ENCODE results near the gene GPHN. TPM values are rescaled to one million over a fixed set of nuclear protein-coding genes. Genes with fewer than 3 reads are reported as not detected.

GPHN gene
- total RNA-seq, 1 experiment from 2014 or later = 23.4 TPM

DNA sequence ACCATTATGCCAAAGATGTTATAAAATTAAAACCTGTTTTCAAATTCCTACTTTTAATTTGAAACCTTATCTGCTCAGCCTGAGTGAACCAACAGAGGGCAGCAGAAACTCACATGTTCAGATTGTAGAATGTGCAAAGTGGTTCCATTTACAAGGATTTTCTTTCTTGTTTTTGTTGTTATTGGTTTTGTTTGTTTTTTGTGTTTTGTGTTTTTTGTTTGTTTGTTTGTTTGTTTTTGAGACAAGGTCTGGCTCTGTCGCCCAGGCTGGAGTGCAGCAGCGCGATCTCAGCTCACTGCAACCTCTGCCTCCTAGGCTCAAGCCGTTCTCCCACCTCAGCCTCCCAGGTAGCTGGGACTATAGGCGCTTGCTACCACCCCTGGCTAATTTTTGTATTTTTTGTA, 658.5 kb downstream of the GPHN start:
- no TSS peak for BruUV-seq (replicated peaks)
- peak; percentile 52 for ATAC-seq
- H3K9ac ChIP-seq (ENCODE audit: low read length) = no peak overlapping the region
- DNase-seq = peak; percentile 77
- no peaks in the 10 kb centered on the region for H4K20me1 ChIP-seq (ENCODE audit: low read length)
- no peaks in the 10 kb centered on the region for H3K9me3 ChIP-seq (ENCODE audit: low read length)
- H3K79me2 ChIP-seq (ENCODE audit: low read length) = no peaks in the 10 kb centered on the region
- no peaks in the 10 kb centered on the region for H3K27me3 ChIP-seq (ENCODE audit: low read length)
- peaks cover 13% of the 10 kb centered on the region for H3K4me1 ChIP-seq (ENCODE audit: insufficient read depth, low read length)
- no peaks in the 10 kb centered on the region for H3K36me3 ChIP-seq (ENCODE audit: low read depth, low read length)
- H3K27ac ChIP-seq (ENCODE audit: low read length) = no peak overlapping the region
- ChIA-PET CTCF (interaction anchor here (0.7 to 4.1 kb wide), 4 partner anchors 55 to 249 kb away, joined by 3 to 21 read pairs (median 6); no protein-coding TSS in a partner anchor), POLR2A (ENCODE audit: unreplicated experiment) (no interaction called here)
- no peaks in the 10 kb centered on the region for H3K9me2 ChIP-seq (replicated peaks; ENCODE audit: low read length)
- no peak overlapping the region for H3K4me2 ChIP-seq (ENCODE audit: low read length)
- peak; percentile 96 for TF ChIP-seq CTCF (conservative IDR thresholded peaks at IDR 0.05; ENCODE audit: low read depth, low read length)
- no peak for TF ChIP-seq EZH2phosphoT487 (IDR thresholded peaks at IDR 0.05; ENCODE audit: borderline replicate concordance, low read length)
- H3F3A ChIP-seq (ENCODE audit: low read length, unreplicated experiment) = no peaks in the 10 kb centered on the region
- no peak overlapping the region for H2AFZ ChIP-seq (ENCODE audit: low read length)
- no peak overlapping the region for H3K4me3 ChIP-seq (ENCODE audit: low read length)
- intact Hi-C loops (cut with micrococcal nuclease) = loop anchor here (1.0 to 5.0 kb wide), 6 partner anchors 21 to 536 kb away; partner anchors contain the start of genes ATP6V1D and RDH12

GRCh38 chr14:67167420-67168109, 659.6 kb downstream of the GPHN start:
- ChIA-PET POLR2A (ENCODE audit: unreplicated experiment) (interaction anchor here (0.5 kb wide), 1 partner anchor 75 kb away, joined by 8 read pairs; no protein-coding TSS in a partner anchor), CTCF (interaction anchor here (0.5 to 4.1 kb wide), 5 partner anchors 75 to 137 kb away, joined by 3 to 21 read pairs (median 6); no protein-coding TSS in a partner anchor)
- Histone ChIP-seq H3K27ac (ENCODE audit: low read length) (no peak overlapping the region), H3K9me3 (ENCODE audit: low read length) (no peaks in the 10 kb centered on the region), H3K4me3 (ENCODE audit: low read length) (no peak overlapping the region), H3K9ac (ENCODE audit: low read length) (no peak overlapping the region), H3K9me2 (replicated peaks; ENCODE audit: low read length) (no peaks in the 10 kb centered on the region), H2AFZ (ENCODE audit: low read length) (peak overlapping the region; percentile 0; the same call in 1 of the 2 replicates), H3F3A (ENCODE audit: low read length, unreplicated experiment) (no peaks in the 10 kb centered on the region), H3K36me3 (ENCODE audit: low read depth, low read length) (no peaks in the 10 kb centered on the region), H3K27me3 (ENCODE audit: low read length) (no peaks in the 10 kb centered on the region), H4K20me1 (ENCODE audit: low read length) (no peaks in the 10 kb centered on the region), H3K79me2 (ENCODE audit: low read length) (no peaks in the 10 kb centered on the region), H3K4me2 (ENCODE audit: low read length) (peak overlapping the region; percentile 29), H3K4me1 (ENCODE audit: insufficient read depth, low read length) (peaks cover 13% of the 10 kb centered on the region)
- TSS peak; percentile 42 for BruUV-seq (replicated peaks)
- no peak for TF ChIP-seq EZH2phosphoT487 (IDR thresholded peaks at IDR 0.05; ENCODE audit: borderline replicate concordance, low read length)
- no peak for TF ChIP-seq CTCF (conservative IDR thresholded peaks at IDR 0.05; ENCODE audit: low read depth, low read length)
- intact Hi-C loops (cut with micrococcal nuclease) = loop anchor here (1.0 to 5.0 kb wide), 3 partner anchors 167 to 535 kb away; partner anchors contain the start of genes ATP6V1D and RDH12
- DNase-seq (peak; percentile 72), ATAC-seq (peak; percentile 87)

DNA sequence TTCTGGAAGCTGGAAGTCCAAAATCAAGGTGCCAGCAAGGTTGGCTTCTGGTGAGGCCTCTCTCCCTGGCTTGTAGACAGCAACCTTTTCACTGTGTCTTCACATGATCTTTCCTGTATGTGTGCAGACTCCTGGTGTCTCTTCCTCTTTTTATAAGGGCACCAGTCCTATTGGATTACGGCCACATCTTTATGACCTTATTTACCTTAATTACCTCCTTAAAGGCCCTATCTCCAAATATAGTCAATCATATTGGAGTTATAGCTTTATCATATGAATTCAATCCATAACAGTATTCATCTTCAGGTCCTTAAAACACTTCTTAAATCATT, 660.1 kb downstream of the GPHN start:
- ATAC-seq (no peak), DNase-seq (no peak)
- Histone ChIP-seq H3K4me3 (ENCODE audit: low read length) (no peak overlapping the region), H3K9me2 (replicated peaks; ENCODE audit: low read length) (no peaks in the 10 kb centered on the region), H3K4me1 (ENCODE audit: insufficient read depth, low read length) (peaks cover 13% of the 10 kb centered on the region), H3K27ac (ENCODE audit: low read length) (no peak overlapping the region), H2AFZ (ENCODE audit: low read length) (peak overlapping the region; percentile 0; the same call in 1 of the 2 replicates), H3K36me3 (ENCODE audit: low read depth, low read length) (peaks cover 2% of the 10 kb centered on the region; the same call in 1 of the 2 replicates), H4K20me1 (ENCODE audit: low read length) (no peaks in the 10 kb centered on the region), H3K79me2 (ENCODE audit: low read length) (no peaks in the 10 kb centered on the region), H3K9me3 (ENCODE audit: low read length) (peaks cover 2% of the 10 kb centered on the region; the same call in 1 of the 2 replicates), H3K27me3 (ENCODE audit: low read length) (no peaks in the 10 kb centered on the region), H3K4me2 (ENCODE audit: low read length) (peak overlapping the region; percentile 29), H3F3A (ENCODE audit: low read length, unreplicated experiment) (no peaks in the 10 kb centered on the region), H3K9ac (ENCODE audit: low read length) (no peak overlapping the region)
- ChIA-PET CTCF (interaction anchor here (0.5 to 4.1 kb wide), 3 partner anchors 115 to 118 kb away, joined by 5 to 21 read pairs (median 6); no protein-coding TSS in a partner anchor), POLR2A (ENCODE audit: unreplicated experiment) (no interaction called here)
- TSS peak; percentile 56 for BruUV-seq (replicated peaks)
- intact Hi-C loops (cut with micrococcal nuclease) = loop anchor here (5.0 kb wide), 1 partner anchor 534 kb away; the partner anchor contains the start of gene RDH12
- TF ChIP-seq EZH2phosphoT487 (IDR thresholded peaks at IDR 0.05; ENCODE audit: borderline replicate concordance, low read length) = no peak
- no peak for TF ChIP-seq CTCF (conservative IDR thresholded peaks at IDR 0.05; ENCODE audit: low read depth, low read length)
- TF ChIP-seq EZH2 (IDR thresholded peaks at IDR 0.05; ENCODE audit: low read length, unreplicated experiment) = no peak

Data from PC-3 (cell line).